Suprapubic skin (tissue), 4 donors: ENCODE data around the gene CYB5A. TPM values are rescaled to one million over a fixed set of nuclear protein-coding genes. Genes with fewer than 3 reads are reported as not detected.

Source experiments
- DNase-seq, 2 donors: peaks; one replicate each; pipeline ENCODE4 v3.0.0-alpha.2; 2019; ENCODE audit warnings: low spot score in 2 of 2
- H3K27ac ChIP-seq: fragments of 200-600 bp; sonication (generic); one replicate; pipeline ENCODE4 v1.5.1; 2019
- H3K27me3 ChIP-seq: fragments of 200-600 bp; sonication (generic); one replicate; pipeline ENCODE4 v1.5.1; 2019
- H3K36me3 ChIP-seq: fragments of 200-600 bp; sonication (generic); one replicate; pipeline ENCODE4 v1.5.1; 2019
- H3K4me1 ChIP-seq: fragments of 200-600 bp; sonication (generic); one replicate; pipeline ENCODE4 v1.5.1; 2019
- H3K4me3 ChIP-seq: fragments of 200-600 bp; sonication (generic); one replicate; pipeline ENCODE4 v1.5.1; 2019; ENCODE audit warnings: mild to moderate bottlenecking
- H3K9me3 ChIP-seq: fragments of 200-600 bp; sonication (generic); one replicate; pipeline ENCODE4 v1.5.1; 2019
- EP300 ChIP-seq: sonication (generic); formaldehyde crosslinking; IDR thresholded peaks from one replicate; pipeline ENCODE4 v1.6.1; 2017; ENCODE audit warnings: antibody characterized with exemption
- POLR2A ChIP-seq, 2 donors: fragments of 450-650 bp; IDR thresholded peaks; one replicate each; pipeline ENCODE4 v1.6.1; 2017; ENCODE audit warnings: antibody characterized with exemption in 2 of 2, mild to moderate bottlenecking in 2 of 2, moderate library complexity in 2 of 2
- POLR2AphosphoS5 ChIP-seq, 3 donors: sonication (generic); formaldehyde crosslinking; IDR thresholded peaks; one replicate each; pipeline ENCODE4 v1.6.1; 2017; ENCODE audit warnings: antibody characterized with exemption in 3 of 3
- whole genome bisulfite sequencing: methylation state at CpG from one replicate; pipeline ENCODE4 v1.1.5; 2018; 5-methylcytosine and 5-hydroxymethylcytosine counted together
- total RNA-seq, 4 donors: library from RNA; depleted of rRNA; stranded (reverse); fragments of >200 nt; gene quantifications; one replicate each; pipeline ENCODE4 v1.1.0, GENCODE V29; 2016
- TF ChIP-seq, protein P1 (sequence below), 2 donors: fragments of 200-600 bp in 1 of 2; fragments of 450-650 bp in 1 of 2; sonication (generic) in 1 of 2; IDR thresholded peaks; one replicate each; pipeline ENCODE4 v1.5.1; 2016 to 2019; ENCODE audit warnings: antibody characterized with exemption in 2 of 2, mild to moderate bottlenecking in 1 of 2, moderate library complexity in 1 of 2

Gene CYB5A
- total RNA-seq, 4 donors from 2014 or later, result 103 to 258 (median 147) TPM

DNA sequence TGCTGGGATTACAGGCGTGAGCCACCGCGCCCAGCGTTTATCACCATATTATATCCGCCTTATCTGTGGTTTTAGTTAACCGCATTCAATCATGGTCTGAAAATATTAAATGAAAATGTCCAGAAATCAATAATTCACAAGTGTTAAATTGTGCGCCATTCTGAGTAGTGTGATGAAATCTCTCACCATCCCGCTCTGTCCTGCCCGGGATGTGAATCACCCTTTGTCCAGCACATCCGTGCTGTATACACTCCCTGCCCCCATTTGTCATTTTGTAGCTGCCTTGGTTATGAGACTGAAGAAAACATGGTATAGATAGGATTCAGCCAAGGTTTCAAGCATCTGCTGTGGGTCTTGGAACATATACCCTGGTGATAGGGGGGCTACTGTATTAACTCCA lies 72.7 kb downstream of the CYB5A start:
- H3K9me3 ChIP-seq, result no peaks in the 10 kb centered on the region
- TF ChIP-seq, protein P1, sequence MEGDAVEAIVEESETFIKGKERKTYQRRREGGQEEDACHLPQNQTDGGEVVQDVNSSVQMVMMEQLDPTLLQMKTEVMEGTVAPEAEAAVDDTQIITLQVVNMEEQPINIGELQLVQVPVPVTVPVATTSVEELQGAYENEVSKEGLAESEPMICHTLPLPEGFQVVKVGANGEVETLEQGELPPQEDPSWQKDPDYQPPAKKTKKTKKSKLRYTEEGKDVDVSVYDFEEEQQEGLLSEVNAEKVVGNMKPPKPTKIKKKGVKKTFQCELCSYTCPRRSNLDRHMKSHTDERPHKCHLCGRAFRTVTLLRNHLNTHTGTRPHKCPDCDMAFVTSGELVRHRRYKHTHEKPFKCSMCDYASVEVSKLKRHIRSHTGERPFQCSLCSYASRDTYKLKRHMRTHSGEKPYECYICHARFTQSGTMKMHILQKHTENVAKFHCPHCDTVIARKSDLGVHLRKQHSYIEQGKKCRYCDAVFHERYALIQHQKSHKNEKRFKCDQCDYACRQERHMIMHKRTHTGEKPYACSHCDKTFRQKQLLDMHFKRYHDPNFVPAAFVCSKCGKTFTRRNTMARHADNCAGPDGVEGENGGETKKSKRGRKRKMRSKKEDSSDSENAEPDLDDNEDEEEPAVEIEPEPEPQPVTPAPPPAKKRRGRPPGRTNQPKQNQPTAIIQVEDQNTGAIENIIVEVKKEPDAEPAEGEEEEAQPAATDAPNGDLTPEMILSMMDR (IDR thresholded peaks at IDR 0.05), result no peak
- TF ChIP-seq POLR2A (IDR thresholded peaks at IDR 0.05), result no peak
- TF ChIP-seq EP300, result no peak
- TF ChIP-seq POLR2AphosphoS5 (IDR thresholded peaks at IDR 0.05), result no peak
- H3K4me1 ChIP-seq, result peaks cover 7% of the 10 kb centered on the region
- no peaks in the 10 kb centered on the region for H3K36me3 ChIP-seq
- WGBS, result 95% methylated on average over 10 of the region's 10 CpGs
- H3K27me3 ChIP-seq, result peaks cover 2% of the 10 kb centered on the region
- no peak for DNase-seq
- H3K4me3 ChIP-seq, result no peak overlapping the region
- no peak overlapping the region for H3K27ac ChIP-seq

- Histone ChIP-seq H3K4me3 (no peak overlapping the region), H3K9me3 (no peaks in the 10 kb centered on the region), H3K27me3 (peaks cover 2% of the 10 kb centered on the region), H3K27ac (no peak overlapping the region), H3K36me3 (no peaks in the 10 kb centered on the region), H3K4me1 (peaks cover 7% of the 10 kb centered on the region)
- DNase-seq, result no peak
- no peak for TF ChIP-seq POLR2AphosphoS5 (IDR thresholded peaks at IDR 0.05)
- WGBS, result 52% methylated on average over 7 of the region's 7 CpGs
Observed at GRCh38 chr18:74217476-74218143, 74.2 kb downstream of the CYB5A start.

DNA sequence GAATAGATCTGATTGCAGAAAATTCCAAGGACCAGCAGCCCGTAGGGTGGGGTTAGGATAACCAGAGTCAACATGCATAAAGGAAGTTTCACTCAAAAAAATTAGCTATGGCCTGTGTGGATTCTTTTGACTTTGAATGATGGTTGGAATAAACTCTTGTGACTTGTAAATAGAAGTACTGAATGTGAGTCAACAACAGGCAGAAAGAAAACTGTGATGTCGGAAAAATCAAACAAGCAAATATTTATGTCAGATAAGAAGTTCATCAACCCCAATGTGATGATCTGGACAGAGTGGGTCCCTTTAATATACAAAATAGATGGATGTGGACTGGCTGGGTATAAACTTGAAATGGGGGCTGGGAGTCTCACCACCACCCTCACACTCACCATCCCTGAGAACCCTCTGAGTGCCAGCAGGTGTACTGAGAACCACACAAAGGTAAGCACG lies 75.1 kb downstream of the CYB5A start:
- peaks cover 2% of the 10 kb centered on the region for H3K27me3 ChIP-seq
- no peak for DNase-seq
- H3K4me3 ChIP-seq, result no peak overlapping the region
- H3K27ac ChIP-seq, result no peak overlapping the region
- H3K9me3 ChIP-seq, result no peaks in the 10 kb centered on the region
- H3K36me3 ChIP-seq, result no peaks in the 10 kb centered on the region
- H3K4me1 ChIP-seq, result peaks cover 7% of the 10 kb centered on the region
- TF ChIP-seq POLR2A (IDR thresholded peaks at IDR 0.05) (no peak), EP300 (no peak), POLR2AphosphoS5 (IDR thresholded peaks at IDR 0.05) (no peak)
- TF ChIP-seq, protein P1 (IDR thresholded peaks at IDR 0.05), result no peak
- 82% methylated on average over 3 of the region's 3 CpGs for whole genome bisulfite sequencing

GRCh38 chr18:74215863-74216262 lies 75.9 kb downstream of the CYB5A start:
- WGBS, result 0% methylated on average over 1 of the region's 1 CpG
- H3K9me3 ChIP-seq, result no peaks in the 10 kb centered on the region
- TF ChIP-seq EP300 (no peak), POLR2A (IDR thresholded peaks at IDR 0.05) (no peak), POLR2AphosphoS5 (IDR thresholded peaks at IDR 0.05) (no peak)
- TF ChIP-seq, protein P1 (IDR thresholded peaks at IDR 0.05), result no peak
- H3K27me3 ChIP-seq, result peaks cover 2% of the 10 kb centered on the region
- H3K36me3 ChIP-seq, result no peaks in the 10 kb centered on the region
- no peak overlapping the region for H3K27ac ChIP-seq
- DNase-seq, result no peak
- H3K4me1 ChIP-seq, result peaks cover 7% of the 10 kb centered on the region
- no peak overlapping the region for H3K4me3 ChIP-seq

DNA sequence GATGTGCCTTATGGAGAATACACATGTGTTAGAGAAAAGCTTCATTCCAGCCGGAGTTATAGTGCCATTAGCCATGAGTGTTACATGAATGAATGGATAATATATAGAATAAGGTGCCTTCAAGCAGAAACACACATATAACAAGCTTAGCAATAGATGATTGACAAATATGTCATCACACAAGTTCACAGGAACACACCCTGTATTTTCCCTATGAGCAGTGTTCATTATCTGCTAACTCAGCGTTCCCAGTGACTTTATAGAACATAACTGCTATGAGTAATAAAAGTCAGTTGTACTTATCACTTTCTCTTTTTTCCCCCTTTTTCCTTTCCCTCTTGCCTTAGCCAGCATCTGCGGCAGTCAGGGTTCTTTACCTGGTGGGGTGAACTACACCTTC lies 78.3 kb downstream of the CYB5A start:
- Histone ChIP-seq H3K27ac (no peak overlapping the region), H3K4me3 (no peak overlapping the region), H3K27me3 (peaks cover 2% of the 10 kb centered on the region), H3K36me3 (no peaks in the 10 kb centered on the region), H3K9me3 (no peaks in the 10 kb centered on the region), H3K4me1 (peaks cover 7% of the 10 kb centered on the region)
- no peak for DNase-seq
- TF ChIP-seq, protein P1 (IDR thresholded peaks at IDR 0.05), result no peak
- TF ChIP-seq EP300 (no peak), POLR2AphosphoS5 (IDR thresholded peaks at IDR 0.05) (no peak), POLR2A (IDR thresholded peaks at IDR 0.05) (no peak)
- WGBS, result 43% methylated on average over 3 of the region's 3 CpGs
